Smooth muscle cell (in vitro differentiated cells): ENCODE results near the gene RIMS1. TPM values are rescaled to one million over a fixed set of nuclear protein-coding genes. Genes with fewer than 3 reads are reported as not detected.

Source experiments
- DNase-seq: peaks from one replicate; lab custom pipeline; 2025; ENCODE audit not compliant: unreplicated experiment; lab: John Stamatoyannopoulos, UW
- H2AFZ ChIP-seq: fragments of 200-600 bp; sonication (generic); 2 replicates; pipeline ENCODE4 v1.6.0; 2016; ENCODE audit warnings: antibody characterized with exemption, low read depth, mild to moderate bottlenecking
- H3F3A ChIP-seq: fragments of 200-600 bp; sonication (generic); 2 replicates; pipeline ENCODE4 v1.6.0; 2017; ENCODE audit warnings: antibody characterized with exemption, low read depth
- H3K27ac ChIP-seq: fragments of 200-600 bp; sonication (generic); 2 replicates; pipeline ENCODE4 v1.5.1; 2016; ENCODE audit warnings: low read depth, mild to moderate bottlenecking
- H3K27me3 ChIP-seq: fragments of 200-600 bp; sonication (generic); 2 replicates; pipeline ENCODE4 v1.6.1; 2016; ENCODE audit warnings: low read depth, mild to moderate bottlenecking
- H3K36me3 ChIP-seq: fragments of 200-600 bp; sonication (generic); 2 replicates; pipeline ENCODE4 v1.5.1; 2016; ENCODE audit warnings: low read depth
- H3K4me1 ChIP-seq: fragments of 200-600 bp; sonication (generic); 2 replicates; pipeline ENCODE4 v1.5.1; 2016; ENCODE audit warnings: low read depth
- H3K4me2 ChIP-seq: fragments of 200-600 bp; sonication (generic); 2 replicates; pipeline ENCODE4 v1.6.0; 2016; ENCODE audit warnings: mild to moderate bottlenecking
- H3K4me3 ChIP-seq: fragments of 200-600 bp; sonication (generic); 2 replicates; pipeline ENCODE4 v1.5.1; 2016; ENCODE audit warnings: mild to moderate bottlenecking
- H3K79me2 ChIP-seq: fragments of 200-600 bp; sonication (generic); 2 replicates; pipeline ENCODE4 v1.6.0; 2016; ENCODE audit warnings: low read depth, mild to moderate bottlenecking
- H3K9ac ChIP-seq: fragments of 200-600 bp; sonication (generic); 2 replicates; pipeline ENCODE4 v1.6.0; 2016; ENCODE audit warnings: low read depth
- H3K9me3 ChIP-seq: fragments of 200-600 bp; sonication (generic); replicated peaks from 2 replicates; pipeline ENCODE4 v1.5.1; 2016; ENCODE audit warnings: low read depth
- H4K20me1 ChIP-seq: fragments of 200-600 bp; sonication (generic); 2 replicates; pipeline ENCODE4 v1.6.0; 2016; ENCODE audit warnings: low read depth
- WGBS: methylation state at CpG from one replicate; pipeline ENCODE4 v1.1.7; 2016; ENCODE audit warnings: low lambda C conversion rate; 5-methylcytosine and 5-hydroxymethylcytosine counted together
- polyA plus RNA-seq: library from polyadenylated mRNA; unstranded; fragments of >200 nt; fragmentation: Nextera tagmentation; extraction: Ambion mirVana; gene quantifications from 2 replicates; pipeline ENCODE4 v1.2.1, GENCODE V29; 2016
- total RNA-seq: library from RNA; depleted of rRNA; stranded (reverse); fragments of >200 nt; gene quantifications from 2 replicates; pipeline ENCODE4 v1.2.3, GENCODE V29; 2014
- TF ChIP-seq, protein P1 (sequence below): fragments of 200-600 bp; sonication (generic); IDR thresholded peaks from 2 replicates; pipeline ENCODE4 v1.5.1; 2017; ENCODE audit warnings: borderline replicate concordance, mild to moderate bottlenecking, antibody characterized with exemption; ENCODE audit not compliant: insufficient read depth, poor library complexity, severe bottlenecking

RIMS1 gene
- total and polyA plus RNA-seq, 2 experiments from 2014 or later: 0.73 to 2.2 TPM

DNA sequence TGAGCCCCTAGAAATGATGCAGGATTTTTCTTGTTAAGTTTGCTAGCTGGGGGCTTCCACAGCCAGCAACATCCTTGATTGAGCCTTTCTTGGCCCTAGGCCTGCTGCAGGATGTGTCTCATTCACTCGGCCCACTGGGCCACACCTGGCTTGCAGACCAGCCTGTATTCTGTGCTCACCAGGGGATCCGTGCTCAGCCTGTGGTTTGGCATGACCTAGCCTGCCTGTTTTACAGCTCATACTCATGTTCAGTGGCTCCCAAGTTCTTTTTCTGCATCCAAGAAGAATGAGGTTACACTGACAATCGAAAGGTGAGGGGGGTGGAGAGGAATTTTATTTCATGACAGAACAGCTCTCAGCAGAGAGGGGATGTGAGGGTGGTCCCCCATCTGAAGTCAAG, 263.4 kb downstream of the RIMS1 start:
- no peak overlapping the region for H3K9ac ChIP-seq
- no peaks in the 10 kb centered on the region for H3K79me2 ChIP-seq
- H2AFZ ChIP-seq: no peak overlapping the region
- H3K4me2 ChIP-seq: no peak overlapping the region
- DNase-seq: no peak
- no peaks in the 10 kb centered on the region for H3K9me3 ChIP-seq
- no peak overlapping the region for H3K4me3 ChIP-seq
- H3K27ac ChIP-seq: no peak overlapping the region
- no peaks in the 10 kb centered on the region for H3F3A ChIP-seq
- H3K4me1 ChIP-seq: no peaks in the 10 kb centered on the region
- H3K36me3 ChIP-seq: no peaks in the 10 kb centered on the region
- H4K20me1 ChIP-seq: no peaks in the 10 kb centered on the region
- H3K27me3 ChIP-seq: no peaks in the 10 kb centered on the region
- TF ChIP-seq, protein P1, sequence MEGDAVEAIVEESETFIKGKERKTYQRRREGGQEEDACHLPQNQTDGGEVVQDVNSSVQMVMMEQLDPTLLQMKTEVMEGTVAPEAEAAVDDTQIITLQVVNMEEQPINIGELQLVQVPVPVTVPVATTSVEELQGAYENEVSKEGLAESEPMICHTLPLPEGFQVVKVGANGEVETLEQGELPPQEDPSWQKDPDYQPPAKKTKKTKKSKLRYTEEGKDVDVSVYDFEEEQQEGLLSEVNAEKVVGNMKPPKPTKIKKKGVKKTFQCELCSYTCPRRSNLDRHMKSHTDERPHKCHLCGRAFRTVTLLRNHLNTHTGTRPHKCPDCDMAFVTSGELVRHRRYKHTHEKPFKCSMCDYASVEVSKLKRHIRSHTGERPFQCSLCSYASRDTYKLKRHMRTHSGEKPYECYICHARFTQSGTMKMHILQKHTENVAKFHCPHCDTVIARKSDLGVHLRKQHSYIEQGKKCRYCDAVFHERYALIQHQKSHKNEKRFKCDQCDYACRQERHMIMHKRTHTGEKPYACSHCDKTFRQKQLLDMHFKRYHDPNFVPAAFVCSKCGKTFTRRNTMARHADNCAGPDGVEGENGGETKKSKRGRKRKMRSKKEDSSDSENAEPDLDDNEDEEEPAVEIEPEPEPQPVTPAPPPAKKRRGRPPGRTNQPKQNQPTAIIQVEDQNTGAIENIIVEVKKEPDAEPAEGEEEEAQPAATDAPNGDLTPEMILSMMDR: no peak
- WGBS: 83% methylated on average over 3 of the region's 3 CpGs

DNA sequence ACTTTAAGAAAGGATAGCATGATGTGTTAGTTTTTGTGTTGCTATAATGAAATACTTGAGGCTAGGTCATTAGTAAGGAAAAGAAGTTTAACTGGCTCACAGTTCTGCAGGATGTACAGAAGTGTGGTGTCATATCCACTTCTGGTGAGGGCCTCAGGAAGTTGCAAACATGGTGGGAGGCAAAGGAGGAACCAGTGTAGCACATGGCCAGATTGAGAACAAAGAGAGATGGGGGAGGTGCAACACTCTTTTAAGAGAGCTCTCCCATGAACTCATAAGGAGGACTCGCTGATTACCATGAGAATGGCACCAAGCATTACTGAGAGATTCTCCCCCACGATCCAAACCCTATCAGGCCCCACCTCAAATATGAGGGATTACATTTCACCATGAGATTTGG, 265.4 kb downstream of the RIMS1 start:
- H3K27ac ChIP-seq: no peak overlapping the region

DNA sequence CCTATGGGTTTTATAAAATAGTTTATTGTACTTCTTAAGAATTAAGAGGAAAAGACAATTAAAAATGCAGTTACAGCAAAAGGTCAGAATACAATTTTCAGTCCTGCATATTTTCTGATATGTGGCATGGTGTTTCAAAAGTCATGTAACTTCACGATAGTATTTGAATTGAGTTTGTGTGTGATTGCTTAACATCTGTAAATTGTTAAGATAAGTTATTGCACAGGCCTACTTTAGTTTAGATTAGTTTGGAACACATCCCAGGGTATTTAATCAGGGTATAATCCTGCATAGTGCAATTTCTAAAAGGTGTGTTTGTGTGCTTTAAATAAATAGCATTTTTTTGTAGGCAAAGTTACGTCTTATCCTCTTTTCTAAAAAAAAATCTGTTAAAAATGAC, 289.6 kb downstream of the RIMS1 start:
- peaks cover 10% of the 10 kb centered on the region for H3K27me3 ChIP-seq

More for the DNA sequence above, 265.4 kb downstream of the RIMS1 start:
- H3K4me2 ChIP-seq: no peak overlapping the region
- no peak for DNase-seq
- no peaks in the 10 kb centered on the region for H3K79me2 ChIP-seq
- 62% methylated on average over 2 of the region's 2 CpGs for WGBS
- H3K36me3 ChIP-seq: no peaks in the 10 kb centered on the region
- no peak overlapping the region for H3K9ac ChIP-seq
- H3K9me3 ChIP-seq: no peaks in the 10 kb centered on the region
- TF ChIP-seq, protein P1: no peak
- no peaks in the 10 kb centered on the region for H3K27me3 ChIP-seq
- H3K4me3 ChIP-seq: no peak overlapping the region
- no peak overlapping the region for H2AFZ ChIP-seq
- no peaks in the 10 kb centered on the region for H4K20me1 ChIP-seq
- H3K4me1 ChIP-seq: no peaks in the 10 kb centered on the region
- H3F3A ChIP-seq: no peaks in the 10 kb centered on the region

More for the DNA sequence above, 289.6 kb downstream of the RIMS1 start:
- Histone ChIP-seq H3K36me3 (no peaks in the 10 kb centered on the region), H2AFZ (no peak overlapping the region), H3K4me3 (no peak overlapping the region), H3K4me2 (no peak overlapping the region), H4K20me1 (no peaks in the 10 kb centered on the region), H3K79me2 (no peaks in the 10 kb centered on the region), H3F3A (no peaks in the 10 kb centered on the region), H3K27ac (no peak overlapping the region), H3K9me3 (no peaks in the 10 kb centered on the region), H3K4me1 (no peaks in the 10 kb centered on the region), H3K9ac (no peak overlapping the region)
- TF ChIP-seq, protein P1: no peak
- DNase-seq: no peak
- WGBS: 76% methylated on average over 2 of the region's 2 CpGs
